ENCODE results near the gene DGLUCY. TPM values are rescaled to one million over a fixed set of nuclear protein-coding genes. Genes with fewer than 3 reads are reported as not detected.

Gene DGLUCY
- total and polyA plus RNA-seq, 2 of the 8 experiments (the other 6 are each of a cell fraction or from before 2014, with no cell fraction given): 24.9 to 31.8 TPM

DNA sequence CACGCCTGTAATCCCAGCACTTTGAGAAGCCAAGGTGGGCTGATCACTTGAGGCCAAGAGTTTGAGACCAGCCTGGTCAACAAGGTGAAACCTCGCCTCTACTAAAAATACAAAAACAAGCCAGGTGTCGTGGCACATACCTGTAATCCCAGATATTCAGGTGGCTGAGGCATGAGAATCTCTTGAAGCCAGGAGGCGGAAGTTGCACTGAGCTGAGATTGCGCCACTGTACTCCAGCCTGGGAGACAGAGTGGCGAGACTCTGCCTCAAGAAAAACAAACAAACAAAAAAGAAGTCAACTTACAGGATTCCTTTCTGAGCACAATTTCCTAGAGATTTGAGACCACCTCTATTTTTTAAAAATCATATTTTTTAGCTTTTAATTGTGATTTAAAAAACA is 45.3 kb downstream of the DGLUCY start (continued):
- TF ChIP-seq CHD7 (IDR thresholded peaks at IDR 0.05; ENCODE audit: insufficient replicate concordance, low read length): no peak
- TF ChIP-seq SUZ12 (IDR thresholded peaks at IDR 0.05; ENCODE audit: low read length): no peak
- TF ChIP-seq PHF8 (conservative IDR thresholded peaks at IDR 0.05; ENCODE audit: low read depth, low read length): no peak
- TF ChIP-seq, protein P1, sequence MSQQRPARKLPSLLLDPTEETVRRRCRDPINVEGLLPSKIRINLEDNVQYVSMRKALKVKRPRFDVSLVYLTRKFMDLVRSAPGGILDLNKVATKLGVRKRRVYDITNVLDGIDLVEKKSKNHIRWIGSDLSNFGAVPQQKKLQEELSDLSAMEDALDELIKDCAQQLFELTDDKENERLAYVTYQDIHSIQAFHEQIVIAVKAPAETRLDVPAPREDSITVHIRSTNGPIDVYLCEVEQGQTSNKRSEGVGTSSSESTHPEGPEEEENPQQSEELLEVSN (IDR thresholded peaks at IDR 0.05): no peak
- no peak for TF ChIP-seq TAF1 (IDR thresholded peaks at IDR 0.05; ENCODE audit: low read depth, low read length)
- no peak for TF ChIP-seq SP1 (IDR thresholded peaks at IDR 0.05; ENCODE audit: low read depth, low read length)
- TF ChIP-seq CREB1 (IDR thresholded peaks at IDR 0.05): no peak
- no peak for TF ChIP-seq RBBP5 (IDR thresholded peaks at IDR 0.05; ENCODE audit: borderline replicate concordance, low read depth, low read length)
- no peak for TF ChIP-seq EGR1 (IDR thresholded peaks at IDR 0.05; ENCODE audit: borderline replicate concordance, low read depth, low read length)
- no peak for TF ChIP-seq BRCA1 (IDR thresholded peaks at IDR 0.05; ENCODE audit: low read depth, low read length)
- no peak for TF ChIP-seq NRF1 (IDR thresholded peaks at IDR 0.05; ENCODE audit: low read depth, low read length)
- no peak for TF ChIP-seq KDM1A (IDR thresholded peaks at IDR 0.05; ENCODE audit: borderline replicate concordance, low read length)
